C4-2B (cell line): ENCODE results near the gene BRD1.

Source experiments
- H3K27ac ChIP-seq: fragments of 450-650 bp; 2 replicates; pipeline ENCODE4 v1.5.1; 2017
- ZFX ChIP-seq: fragments of 450-650 bp; IDR thresholded peaks from 2 replicates; pipeline ENCODE4 v1.6.1; 2017
- TF ChIP-seq, protein P1 (sequence below): fragments of 450-650 bp; conservative IDR thresholded peaks from 2 replicates; pipeline ENCODE4 v1.5.1; 2017; ENCODE audit warnings: mild to moderate bottlenecking

Gene BRD1

DNA sequence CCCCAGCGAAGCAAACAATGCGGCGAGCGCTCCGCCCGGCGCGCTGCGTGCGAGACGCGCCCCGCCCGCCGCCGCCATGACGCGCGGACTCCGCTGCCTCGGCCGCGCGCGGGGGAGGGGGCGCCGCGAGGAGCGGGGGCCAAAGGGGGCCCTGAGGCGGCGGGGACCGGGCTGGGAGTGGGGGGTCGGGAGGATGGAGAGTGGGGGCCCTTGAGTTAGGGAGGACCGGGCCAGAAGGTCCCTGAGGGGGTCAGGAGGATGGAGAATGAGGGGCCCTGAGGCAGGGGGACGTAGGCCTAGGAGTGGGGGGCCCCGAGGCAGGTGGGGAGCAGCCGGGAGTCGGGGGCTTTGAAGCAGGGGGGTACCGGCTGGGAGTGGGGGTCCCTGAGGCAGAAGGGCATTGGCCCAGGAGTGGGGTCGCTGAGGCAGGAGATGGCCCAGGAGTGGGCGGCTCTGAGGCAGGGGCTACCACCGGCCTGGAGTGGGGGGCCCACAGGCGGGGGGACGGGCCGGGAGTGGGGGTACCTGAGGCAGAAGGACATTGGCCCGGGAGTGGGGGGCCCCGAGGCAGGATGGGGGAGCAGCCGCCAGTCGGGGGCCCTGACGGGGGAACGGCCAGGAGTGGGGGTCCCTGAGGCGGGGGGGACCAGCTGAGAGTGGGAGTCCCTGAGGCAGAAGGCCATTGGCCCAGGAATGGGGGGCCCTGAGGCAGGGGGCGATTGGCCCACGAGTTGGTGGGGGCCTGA, at the start of gene BRD1:
TSS of gene BRD1 (minus strand) at position 21 of the 746 bp plus-strand sequence. CDS start 3,556 bp downstream, outside the sequence.
- no peak for TF ChIP-seq ZFX
- TF ChIP-seq, protein P1, sequence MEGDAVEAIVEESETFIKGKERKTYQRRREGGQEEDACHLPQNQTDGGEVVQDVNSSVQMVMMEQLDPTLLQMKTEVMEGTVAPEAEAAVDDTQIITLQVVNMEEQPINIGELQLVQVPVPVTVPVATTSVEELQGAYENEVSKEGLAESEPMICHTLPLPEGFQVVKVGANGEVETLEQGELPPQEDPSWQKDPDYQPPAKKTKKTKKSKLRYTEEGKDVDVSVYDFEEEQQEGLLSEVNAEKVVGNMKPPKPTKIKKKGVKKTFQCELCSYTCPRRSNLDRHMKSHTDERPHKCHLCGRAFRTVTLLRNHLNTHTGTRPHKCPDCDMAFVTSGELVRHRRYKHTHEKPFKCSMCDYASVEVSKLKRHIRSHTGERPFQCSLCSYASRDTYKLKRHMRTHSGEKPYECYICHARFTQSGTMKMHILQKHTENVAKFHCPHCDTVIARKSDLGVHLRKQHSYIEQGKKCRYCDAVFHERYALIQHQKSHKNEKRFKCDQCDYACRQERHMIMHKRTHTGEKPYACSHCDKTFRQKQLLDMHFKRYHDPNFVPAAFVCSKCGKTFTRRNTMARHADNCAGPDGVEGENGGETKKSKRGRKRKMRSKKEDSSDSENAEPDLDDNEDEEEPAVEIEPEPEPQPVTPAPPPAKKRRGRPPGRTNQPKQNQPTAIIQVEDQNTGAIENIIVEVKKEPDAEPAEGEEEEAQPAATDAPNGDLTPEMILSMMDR: no peak

GRCh38 chr22:49873228-49873940, 45.7 kb upstream of the BRD1 start:
- H3K27ac ChIP-seq: no peak overlapping the region
- no peak for TF ChIP-seq ZFX
- TF ChIP-seq, protein P1: no peak

More for the DNA sequence above, at the start of gene BRD1:
- H3K27ac ChIP-seq: peak within 1 kb of the TSS; percentile 83

DNA sequence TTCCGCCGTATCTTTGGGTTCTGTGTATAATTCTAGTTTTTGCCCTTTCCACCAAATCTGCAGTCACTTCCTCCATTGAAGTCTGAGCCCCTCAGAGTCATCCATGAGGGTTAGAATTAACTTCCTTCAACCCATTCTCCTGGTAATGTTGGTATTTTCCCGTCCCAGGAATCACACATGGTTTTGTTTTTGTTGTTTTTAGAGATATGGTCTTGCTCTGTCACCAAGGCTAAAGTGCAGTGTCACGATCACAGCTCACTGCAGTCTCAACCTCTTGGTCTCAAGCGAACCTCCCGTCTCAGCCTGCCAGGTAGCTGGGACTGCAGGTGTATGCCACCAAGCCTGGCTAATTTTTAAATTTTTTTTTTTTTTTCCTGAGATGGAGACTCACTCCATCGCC, 44.7 kb upstream of the BRD1 start:
- TF ChIP-seq ZFX: no peak
- TF ChIP-seq, protein P1: no peak
- H3K27ac ChIP-seq: no peak overlapping the region

- H3K27ac ChIP-seq: no peak overlapping the region
- no peak for TF ChIP-seq ZFX
- TF ChIP-seq, protein P1: no peak
Measured at GRCh38 chr22:49871482-49871881, 43.8 kb upstream of the BRD1 start.

GRCh38 chr22:49869845-49870712, 42.4 kb upstream of the BRD1 start:
- H3K27ac ChIP-seq: no peak overlapping the region
- no peak for TF ChIP-seq ZFX
- TF ChIP-seq, protein P1: no peak

GRCh38 chr22:49869086-49869830, 41.6 kb upstream of the BRD1 start:
- no peak for TF ChIP-seq ZFX
- TF ChIP-seq, protein P1: no peak
- no peak overlapping the region for H3K27ac ChIP-seq
